Measurements from ENCODE around the gene CFAP100. TPM values are rescaled to one million over a fixed set of nuclear protein-coding genes. Genes with fewer than 3 reads are reported as not detected.

The CFAP100 gene
- total RNA-seq, 1 donor from 2014 or later: not detected

- no peak for DNase-seq (ENCODE audit: low spot score)
Observed at GRCh38 chr3:126417981-126418530, 23.3 kb downstream of the CFAP100 start.

DNA sequence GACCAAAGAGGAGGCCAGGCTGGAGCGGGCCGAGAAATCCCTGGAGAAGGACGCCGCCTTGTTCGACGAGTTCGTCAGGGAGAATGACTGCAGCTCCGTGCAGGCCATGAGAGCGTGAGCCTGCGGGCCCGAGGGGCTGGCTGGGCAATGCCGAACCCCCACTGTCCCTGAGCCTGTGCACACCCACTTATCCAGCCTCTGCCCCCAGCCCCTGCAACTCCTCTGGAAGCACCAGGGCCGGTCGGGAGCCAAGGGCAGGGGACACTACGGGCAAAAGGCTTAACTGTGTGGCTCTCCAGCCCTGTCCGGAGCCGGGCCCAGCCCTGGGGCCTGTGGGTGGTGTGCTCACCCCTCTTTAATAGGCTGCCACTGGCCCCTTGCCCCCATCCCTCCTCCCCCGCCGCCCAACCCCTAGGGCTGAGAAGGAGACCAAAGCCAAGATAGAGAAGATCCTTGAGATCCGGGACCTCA, 24.0 kb downstream of the CFAP100 start:
- no peaks in the 10 kb centered on the region for H3K27me3 Mint-ChIP-seq (ENCODE audit: insufficient read depth, low read depth)

More at GRCh38 chr3:126417981-126418530, 23.3 kb downstream of the CFAP100 start:
- Histone ChIP-seq H3F3A (ENCODE audit: low read depth) (no peaks in the 10 kb centered on the region), H3K27me3 (no peaks in the 10 kb centered on the region), H3K79me2 (ENCODE audit: low read depth) (no peaks in the 10 kb centered on the region), H3K27ac (no peak overlapping the region), H3K9me3 (ENCODE audit: low read depth) (no peaks in the 10 kb centered on the region), H3K4me2 (no peak overlapping the region), H3K4me1 (peaks cover 12% of the 10 kb centered on the region), H3K4me3 (no peak overlapping the region), H3K36me3 (no peaks in the 10 kb centered on the region), H4K20me1 (ENCODE audit: low read depth) (no peaks in the 10 kb centered on the region), H3K9ac (no peak overlapping the region), H2AFZ (replicated peaks) (no peak overlapping the region)
- TF ChIP-seq EZH2 (IDR thresholded peaks at IDR 0.05): no peak
- no peak for TF ChIP-seq EZH2phosphoT487 (IDR thresholded peaks at IDR 0.05)
- H3K9me3 Mint-ChIP-seq: peaks cover 2% of the 10 kb centered on the region
- H3K27me3 Mint-ChIP-seq (ENCODE audit: insufficient read depth, low read depth): no peaks in the 10 kb centered on the region
- no peak overlapping the region for H3K4me3 Mint-ChIP-seq
- H3K4me1 Mint-ChIP-seq: peaks cover 13% of the 10 kb centered on the region
- no peak overlapping the region for H3K27ac Mint-ChIP-seq
- H3K36me3 Mint-ChIP-seq: peaks cover 1% of the 10 kb centered on the region

DNA sequence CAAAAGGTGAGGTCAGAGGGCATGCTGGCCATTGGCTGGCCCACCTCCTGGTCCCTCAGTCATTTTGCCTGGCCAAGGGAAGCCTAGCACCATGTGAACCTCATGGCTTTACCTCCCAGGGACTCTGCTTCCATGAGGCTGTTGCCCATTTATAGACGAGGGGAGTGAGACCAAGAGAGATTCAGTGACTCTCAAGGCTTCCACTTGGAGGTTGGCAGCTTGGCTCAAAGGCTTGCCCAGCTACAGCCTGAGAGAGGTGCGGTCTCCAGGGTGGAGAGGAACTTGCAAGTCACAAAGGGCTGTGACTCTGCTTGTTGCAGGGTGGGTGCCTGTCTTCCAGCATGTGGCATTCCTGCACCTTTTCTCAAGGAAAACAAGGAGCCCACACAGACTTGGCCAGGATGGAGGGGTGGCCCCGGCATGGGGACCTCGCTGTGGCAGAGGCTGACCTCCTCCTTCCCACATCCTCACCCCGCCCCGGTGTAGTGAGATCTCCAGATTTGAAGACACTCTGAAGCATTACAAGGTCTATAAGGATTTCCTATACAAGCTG, 24.5 kb downstream of the CFAP100 start:
- H3K27me3 ChIP-seq: no peaks in the 10 kb centered on the region
- Mint-ChIP-seq H3K27ac (no peak overlapping the region), H3K9me3 (peaks cover 2% of the 10 kb centered on the region), H3K4me1 (peaks cover 13% of the 10 kb centered on the region), H3K36me3 (peaks cover 1% of the 10 kb centered on the region), H3K27me3 (ENCODE audit: insufficient read depth, low read depth) (no peaks in the 10 kb centered on the region), H3K4me3 (no peak overlapping the region)
- H3F3A ChIP-seq (ENCODE audit: low read depth): no peaks in the 10 kb centered on the region
- no peak overlapping the region for H2AFZ ChIP-seq (replicated peaks)
- no peaks in the 10 kb centered on the region for H4K20me1 ChIP-seq (ENCODE audit: low read depth)
- DNase-seq (ENCODE audit: low spot score): no peak
- H3K4me1 ChIP-seq: peaks cover 12% of the 10 kb centered on the region
- H3K27ac ChIP-seq: no peak overlapping the region
- H3K9ac ChIP-seq: no peak overlapping the region
- TF ChIP-seq EZH2phosphoT487 (IDR thresholded peaks at IDR 0.05): no peak
- TF ChIP-seq EZH2 (IDR thresholded peaks at IDR 0.05): no peak
- TF ChIP-seq, protein P1, sequence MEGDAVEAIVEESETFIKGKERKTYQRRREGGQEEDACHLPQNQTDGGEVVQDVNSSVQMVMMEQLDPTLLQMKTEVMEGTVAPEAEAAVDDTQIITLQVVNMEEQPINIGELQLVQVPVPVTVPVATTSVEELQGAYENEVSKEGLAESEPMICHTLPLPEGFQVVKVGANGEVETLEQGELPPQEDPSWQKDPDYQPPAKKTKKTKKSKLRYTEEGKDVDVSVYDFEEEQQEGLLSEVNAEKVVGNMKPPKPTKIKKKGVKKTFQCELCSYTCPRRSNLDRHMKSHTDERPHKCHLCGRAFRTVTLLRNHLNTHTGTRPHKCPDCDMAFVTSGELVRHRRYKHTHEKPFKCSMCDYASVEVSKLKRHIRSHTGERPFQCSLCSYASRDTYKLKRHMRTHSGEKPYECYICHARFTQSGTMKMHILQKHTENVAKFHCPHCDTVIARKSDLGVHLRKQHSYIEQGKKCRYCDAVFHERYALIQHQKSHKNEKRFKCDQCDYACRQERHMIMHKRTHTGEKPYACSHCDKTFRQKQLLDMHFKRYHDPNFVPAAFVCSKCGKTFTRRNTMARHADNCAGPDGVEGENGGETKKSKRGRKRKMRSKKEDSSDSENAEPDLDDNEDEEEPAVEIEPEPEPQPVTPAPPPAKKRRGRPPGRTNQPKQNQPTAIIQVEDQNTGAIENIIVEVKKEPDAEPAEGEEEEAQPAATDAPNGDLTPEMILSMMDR (IDR thresholded peaks at IDR 0.05): no peak
- H3K9me3 ChIP-seq (ENCODE audit: low read depth): no peaks in the 10 kb centered on the region
- H3K36me3 ChIP-seq: no peaks in the 10 kb centered on the region
- no peak overlapping the region for H3K4me3 ChIP-seq
- no peaks in the 10 kb centered on the region for H3K79me2 ChIP-seq (ENCODE audit: low read depth)
- no peak overlapping the region for H3K4me2 ChIP-seq

More for the DNA sequence above, 24.0 kb downstream of the CFAP100 start:
- H3F3A ChIP-seq (ENCODE audit: low read depth): no peaks in the 10 kb centered on the region
- H2AFZ ChIP-seq (replicated peaks): no peak overlapping the region
- H3K27ac Mint-ChIP-seq: no peak overlapping the region
- peaks cover 12% of the 10 kb centered on the region for H3K4me1 ChIP-seq
- peaks cover 2% of the 10 kb centered on the region for H3K9me3 Mint-ChIP-seq
- peaks cover 13% of the 10 kb centered on the region for H3K4me1 Mint-ChIP-seq
- no peak overlapping the region for H3K9ac ChIP-seq
- H3K4me3 ChIP-seq: no peak overlapping the region
- no peak for DNase-seq (ENCODE audit: low spot score)
- peaks cover 1% of the 10 kb centered on the region for H3K36me3 Mint-ChIP-seq
- H3K4me2 ChIP-seq: no peak overlapping the region
- no peaks in the 10 kb centered on the region for H3K79me2 ChIP-seq (ENCODE audit: low read depth)
- no peaks in the 10 kb centered on the region for H3K9me3 ChIP-seq (ENCODE audit: low read depth)
- no peaks in the 10 kb centered on the region for H4K20me1 ChIP-seq (ENCODE audit: low read depth)
- H3K27me3 ChIP-seq: no peaks in the 10 kb centered on the region
- no peak overlapping the region for H3K4me3 Mint-ChIP-seq
- no peak overlapping the region for H3K27ac ChIP-seq
- no peaks in the 10 kb centered on the region for H3K36me3 ChIP-seq
- TF ChIP-seq EZH2phosphoT487 (IDR thresholded peaks at IDR 0.05) (no peak), EZH2 (IDR thresholded peaks at IDR 0.05) (no peak)
- TF ChIP-seq, protein P1 (IDR thresholded peaks at IDR 0.05): no peak

Data from neural progenitor cell (in vitro differentiated cells).